H4 (cell line): ENCODE measurements around the gene COL4A6. TPM values are rescaled to one million over a fixed set of nuclear protein-coding genes. Genes with fewer than 3 reads are reported as not detected.
A peak's percentile ranks its signal among the peaks of the same experiment; 100 is the strongest.
"Not testable (repeated sequence)": the region's sequence is repeated elsewhere in the genome, so short reads cannot be mapped to it uniquely, and the experiment has no call there.

Experiments used
- DNase-seq: peaks from one replicate; pipeline ENCODE4 v3.0.0-alpha.2; 2015; ENCODE audit warnings: low spot score
- total RNA-seq: library from RNA; depleted of rRNA; stranded (reverse); fragments of >200 nt; shearing (Covaris generic); gene quantifications from 2 replicates; pipeline ENCODE4 v1.2.3, GENCODE V29; 2014

The COL4A6 gene
- total RNA-seq, 1 experiment from 2014 or later: 0.58 TPM

- DNase-seq: no peak
Observed at GRCh38 chrX:108399418-108400165, 38.6 kb downstream of the COL4A6 start.

- DNase-seq: no peak
Observed at GRCh38 chrX:108397627-108398391, 40.4 kb downstream of the COL4A6 start.

GRCh38 chrX:108396986-108397385 is 41.2 kb downstream of the COL4A6 start:
- no peak for DNase-seq

GRCh38 chrX:108396188-108396891 is 41.9 kb downstream of the COL4A6 start:
- DNase-seq: peak; percentile 11

- DNase-seq: not testable (repeated sequence)
Observed at GRCh38 chrX:108390976-108391717, 47.1 kb downstream of the COL4A6 start.

GRCh38 chrX:108384783-108385182 is 53.4 kb downstream of the COL4A6 start:
- no peak for DNase-seq

GRCh38 chrX:108380222-108380621 is 58.0 kb downstream of the COL4A6 start:
- no peak for DNase-seq

GRCh38 chrX:108376821-108377220 is 61.4 kb downstream of the COL4A6 start:
- not testable (repeated sequence) for DNase-seq

- not testable (repeated sequence) for DNase-seq
Observed at GRCh38 chrX:108375591-108375990, 62.6 kb downstream of the COL4A6 start.

GRCh38 chrX:108366644-108367406 is 71.4 kb downstream of the COL4A6 start:
- DNase-seq: no peak

- no peak for DNase-seq
Observed at GRCh38 chrX:108362026-108362425, 76.2 kb downstream of the COL4A6 start.

- DNase-seq: no peak
Observed at GRCh38 chrX:108361316-108361715, 76.9 kb downstream of the COL4A6 start.

- DNase-seq: no peak
Observed at GRCh38 chrX:108359806-108360602, 78.2 kb downstream of the COL4A6 start.

GRCh38 chrX:108353452-108353851 is 84.8 kb downstream of the COL4A6 start:
- no peak for DNase-seq

GRCh38 chrX:108349210-108349609 is 89.0 kb downstream of the COL4A6 start:
- no peak for DNase-seq

- DNase-seq: no peak
Observed at GRCh38 chrX:108348525-108348924, 89.7 kb downstream of the COL4A6 start.

- no peak for DNase-seq
Observed at GRCh38 chrX:108347800-108348199, 90.4 kb downstream of the COL4A6 start.

GRCh38 chrX:108344216-108344615 is 94.0 kb downstream of the COL4A6 start:
- DNase-seq: no peak

- DNase-seq: no peak
Observed at GRCh38 chrX:108341947-108342346, 96.3 kb downstream of the COL4A6 start.

- no peak for DNase-seq
Observed at GRCh38 chrX:108332281-108332680, 105.9 kb downstream of the COL4A6 start.
